ENCODE results near the gene FAAP100. TPM values are rescaled to one million over a fixed set of nuclear protein-coding genes. Genes with fewer than 3 reads are reported as not detected.
A peak's percentile ranks its signal among the peaks of the same experiment; 100 is the strongest.

The FAAP100 gene
- total RNA-seq, 1 experiment from 2014 or later, result 31.3 TPM

DNA sequence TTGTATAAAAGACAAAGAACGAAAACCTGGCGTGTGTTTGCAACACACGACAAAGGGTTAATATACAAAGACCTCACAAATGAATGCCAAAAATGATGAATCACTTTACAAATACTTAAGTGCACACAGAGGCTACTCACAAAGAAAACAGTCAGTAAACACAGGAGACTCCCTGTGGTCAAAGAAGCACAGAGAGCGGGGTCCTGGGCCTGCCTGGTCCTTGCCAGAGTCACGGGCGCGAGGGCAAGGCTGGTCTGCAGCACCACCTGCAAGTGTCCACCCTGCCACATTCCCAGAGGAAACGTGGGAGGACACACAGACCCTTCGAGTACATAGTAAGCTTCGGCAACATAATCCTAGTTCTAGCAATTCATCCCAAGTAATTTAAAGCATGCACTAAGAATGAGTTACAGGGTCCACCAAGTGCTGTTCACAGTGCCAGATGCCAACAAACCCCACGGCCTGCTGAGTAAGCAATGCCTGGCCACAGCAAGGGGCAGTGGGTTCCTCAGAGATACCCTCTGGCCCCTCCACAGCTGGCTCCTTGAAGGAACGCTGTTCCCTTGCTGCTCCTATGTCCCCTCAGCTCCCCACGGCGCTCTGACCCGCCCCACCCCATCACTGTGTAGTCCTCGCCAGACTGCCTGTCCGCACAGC is 24.6 kb upstream of the FAAP100 start:
- DNase-seq (ENCODE audit: low read depth), result peak; percentile 88

DNA sequence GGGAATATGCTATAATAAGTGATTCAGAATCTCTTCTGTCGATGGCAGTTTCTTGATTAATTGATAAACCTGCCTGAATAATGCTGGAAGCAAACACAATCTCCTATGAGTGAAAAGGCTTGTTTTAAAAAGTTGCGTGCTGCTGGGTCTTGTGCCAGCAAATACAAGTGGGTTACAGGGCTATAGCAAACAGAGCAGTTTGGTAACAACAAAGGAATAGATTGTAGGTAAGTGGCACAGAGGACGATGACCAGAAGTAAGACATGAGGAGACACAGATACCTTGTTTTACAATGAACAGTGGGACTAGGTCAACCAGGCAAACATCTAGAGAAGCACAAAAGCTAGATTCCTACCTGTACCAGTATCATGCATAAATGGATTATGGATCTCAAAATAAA is 23.7 kb upstream of the FAAP100 start:
- DNase-seq (ENCODE audit: low read depth), result no peak

DNA sequence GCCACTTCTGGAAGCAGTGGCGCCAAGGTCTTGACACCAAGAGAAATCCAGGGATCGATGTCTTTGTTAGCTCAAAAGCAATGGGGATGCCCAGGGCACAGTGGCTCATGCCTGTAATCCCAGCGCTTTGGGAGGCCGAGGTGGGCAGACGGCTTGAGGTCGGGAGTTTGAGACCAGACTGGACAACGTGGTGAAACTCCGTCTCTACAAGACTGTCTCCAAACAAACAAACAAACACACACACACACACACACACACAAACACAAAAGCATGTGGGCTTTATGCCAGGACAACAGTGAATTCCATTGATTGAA is 22.4 kb upstream of the FAAP100 start:
- DNase-seq (ENCODE audit: low read depth), result no peak

DNA sequence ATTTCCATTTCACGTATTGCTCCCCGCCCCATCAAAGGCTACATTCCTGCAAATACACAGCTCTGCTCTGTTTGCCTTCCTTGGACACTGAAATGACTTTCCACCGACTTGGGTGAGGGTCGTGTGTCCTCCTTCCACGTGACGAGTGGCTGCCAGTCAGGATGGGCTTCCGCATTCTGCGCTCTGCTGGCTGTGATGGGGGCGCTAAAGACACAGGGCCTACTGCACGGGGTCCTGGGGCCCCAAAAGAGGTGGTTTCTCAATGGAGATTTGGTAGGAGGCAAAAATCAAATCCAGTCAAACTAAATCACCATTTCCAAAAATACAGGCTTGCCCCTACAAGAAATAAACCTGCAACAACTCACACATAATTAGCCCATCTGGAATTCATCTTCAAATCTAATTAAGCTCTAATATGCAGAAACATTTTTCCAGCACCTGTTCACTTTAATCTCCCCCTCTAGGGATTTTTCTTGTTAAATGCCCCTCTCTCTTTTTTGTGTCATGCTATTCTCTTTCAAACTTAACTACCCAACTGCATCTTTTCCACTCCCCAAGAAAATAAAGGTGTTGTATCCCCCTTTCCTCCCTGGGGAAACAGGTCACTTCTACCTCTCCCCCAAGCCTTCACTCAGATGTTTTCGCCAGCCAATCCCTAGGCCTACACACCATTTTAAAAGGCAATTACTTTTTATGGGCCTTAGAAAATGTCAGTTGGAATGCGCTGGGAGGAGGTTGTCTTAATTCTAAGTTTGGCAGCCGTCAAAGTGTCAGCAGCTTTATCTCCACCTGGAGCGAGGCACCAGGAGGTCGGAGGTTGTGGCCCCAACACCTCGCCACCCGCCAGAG is 21.9 kb upstream of the FAAP100 start:
- DNase-seq (ENCODE audit: low read depth), result no peak

DNA sequence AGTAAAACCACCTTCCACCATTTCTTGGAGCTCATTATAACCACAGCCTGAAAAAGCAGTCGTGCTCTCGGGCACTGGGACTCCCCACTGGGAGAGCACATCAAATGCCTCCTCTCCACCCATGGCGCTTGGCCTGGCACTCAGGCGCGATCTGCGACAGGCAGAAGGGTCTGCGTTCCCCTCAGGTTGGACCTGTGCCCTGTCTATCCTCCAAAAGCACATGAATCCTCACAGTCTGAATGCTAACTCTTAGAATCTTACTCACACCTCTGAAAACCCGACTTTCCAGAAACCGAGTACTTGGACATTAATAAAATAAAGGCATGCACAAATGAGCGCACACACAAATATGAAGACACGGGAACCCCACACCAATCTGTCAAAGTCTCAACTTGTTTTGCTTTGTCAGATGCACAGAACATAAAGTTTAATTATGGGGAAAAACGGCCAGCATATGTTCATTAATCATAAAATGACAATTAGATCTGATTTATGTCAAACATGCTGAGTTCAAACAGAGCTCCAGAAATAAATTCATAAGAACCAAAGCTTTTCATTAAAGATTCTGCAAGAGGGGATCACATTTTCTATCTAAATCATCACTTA is 20.5 kb upstream of the FAAP100 start:
- no peak for DNase-seq (ENCODE audit: low read depth)

DNA sequence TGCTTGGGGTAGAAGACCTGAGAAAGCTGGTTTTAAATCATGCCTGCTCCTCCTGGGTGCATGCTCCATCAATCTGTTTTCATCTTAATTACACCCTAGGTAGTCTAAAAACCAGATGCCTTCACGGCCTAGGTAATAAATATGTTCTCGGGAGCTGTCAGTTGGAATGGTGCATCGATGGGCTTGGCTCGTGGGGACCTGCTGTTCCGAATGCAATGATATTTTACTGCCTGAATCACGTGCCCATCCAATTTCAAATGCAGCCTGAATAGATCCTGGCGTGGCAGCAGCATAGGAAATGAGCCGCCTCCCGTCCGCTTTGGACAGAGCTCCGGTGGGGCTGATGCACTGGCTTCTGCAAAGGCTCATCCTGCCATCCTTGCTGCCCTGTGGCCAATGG is 18.8 kb upstream of the FAAP100 start:
- DNase-seq (ENCODE audit: low read depth), result no peak

DNA sequence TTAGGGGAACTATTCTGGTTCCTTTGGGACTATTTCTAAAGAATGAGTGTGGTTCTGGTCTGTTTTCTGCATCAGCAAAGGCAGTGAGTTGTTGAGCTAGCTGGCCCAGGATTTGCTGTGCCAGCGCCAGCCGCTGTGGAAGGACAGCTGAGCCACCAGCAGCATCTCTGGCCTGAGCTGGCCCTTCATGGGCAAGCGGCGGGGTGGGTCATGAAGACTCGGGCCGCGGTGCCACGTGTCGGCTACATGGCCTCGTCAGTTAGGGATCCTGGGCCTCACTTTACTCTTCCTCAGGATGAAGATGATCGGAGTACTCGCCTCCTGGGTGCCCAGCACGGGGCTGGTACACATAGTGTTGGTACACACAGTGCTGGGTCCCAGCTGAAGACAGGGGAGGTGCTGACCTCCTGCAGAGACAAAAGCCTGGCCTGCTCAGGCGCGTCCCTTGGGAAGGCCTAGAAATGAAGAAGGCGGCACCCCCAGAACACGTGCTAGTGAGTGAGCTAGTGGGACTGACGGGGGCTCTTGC is 17.9 kb upstream of the FAAP100 start:
- DNase-seq (ENCODE audit: low read depth), result no peak

DNA sequence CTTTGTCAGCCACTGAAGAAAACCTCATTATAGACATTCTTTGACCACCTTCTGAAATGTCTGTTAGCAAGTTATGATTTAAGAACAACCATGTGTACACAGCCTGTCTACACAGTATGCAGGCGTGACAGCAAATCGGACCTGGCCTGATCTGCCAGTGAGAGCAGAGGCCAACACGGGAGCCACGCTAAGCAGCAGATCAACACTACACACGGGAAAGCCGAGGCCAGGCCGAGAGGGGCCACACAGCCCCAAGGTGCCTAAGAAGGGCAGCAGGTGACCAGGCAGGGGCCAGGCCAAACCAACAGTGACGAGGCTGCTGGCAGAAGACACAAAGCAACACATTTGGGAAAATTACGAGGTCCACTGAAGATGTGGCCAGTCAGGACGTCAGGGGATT is 16.3 kb upstream of the FAAP100 start:
- DNase-seq (ENCODE audit: low read depth), result no peak

DNA sequence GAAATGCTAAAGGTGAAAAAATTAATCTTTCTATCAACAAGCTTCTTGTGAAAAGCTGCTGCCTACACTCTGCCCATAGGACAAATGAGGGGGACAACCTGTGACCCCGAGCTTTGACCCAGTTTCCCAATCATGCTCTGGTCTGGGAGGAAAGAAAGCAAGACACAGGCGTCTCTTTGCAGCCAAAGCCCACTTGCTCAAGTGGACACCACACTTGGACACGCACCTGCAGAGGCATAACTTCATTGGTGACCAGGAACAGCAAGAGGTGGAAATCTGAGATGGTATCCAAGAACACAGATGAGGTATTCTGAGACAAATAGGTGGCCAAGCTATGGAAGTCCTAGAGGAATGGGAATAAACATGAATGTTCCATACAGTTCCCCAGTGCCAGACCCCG is 15.0 kb upstream of the FAAP100 start:
- no peak for DNase-seq (ENCODE audit: low read depth)

DNA sequence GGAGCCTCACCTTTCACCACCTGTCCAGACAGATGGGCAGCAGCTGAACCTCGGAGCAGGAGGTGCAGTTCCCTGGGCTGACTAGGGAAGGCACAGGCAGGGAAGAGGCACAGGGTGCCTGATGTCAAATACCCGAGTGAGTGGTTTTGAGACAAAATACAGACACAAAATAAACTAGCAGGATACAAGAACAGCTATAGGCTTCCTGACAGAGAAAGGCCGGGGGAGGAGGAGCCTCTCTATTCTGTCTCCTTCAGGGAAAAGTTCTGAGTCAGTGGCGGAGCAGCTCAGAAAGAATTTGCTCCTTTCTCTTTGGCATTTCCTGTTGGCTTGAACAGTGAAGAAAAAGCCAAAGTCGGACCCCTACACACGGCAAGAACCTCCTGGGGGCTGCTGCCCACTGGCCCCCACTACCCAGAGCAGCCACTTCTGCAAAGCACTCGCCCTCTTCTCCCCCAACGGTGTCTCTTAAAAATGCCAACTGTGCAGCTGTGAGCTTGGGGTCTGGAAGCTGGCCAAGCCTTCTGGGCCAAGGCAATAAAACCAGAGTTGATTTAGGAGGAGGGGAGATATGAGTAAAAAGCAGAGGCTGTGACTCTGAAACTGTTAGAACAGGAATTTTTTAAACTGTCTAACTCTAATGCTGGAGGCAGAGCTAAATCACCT is 14.4 kb upstream of the FAAP100 start:
- peak; percentile 93 for DNase-seq (ENCODE audit: low read depth)

DNA sequence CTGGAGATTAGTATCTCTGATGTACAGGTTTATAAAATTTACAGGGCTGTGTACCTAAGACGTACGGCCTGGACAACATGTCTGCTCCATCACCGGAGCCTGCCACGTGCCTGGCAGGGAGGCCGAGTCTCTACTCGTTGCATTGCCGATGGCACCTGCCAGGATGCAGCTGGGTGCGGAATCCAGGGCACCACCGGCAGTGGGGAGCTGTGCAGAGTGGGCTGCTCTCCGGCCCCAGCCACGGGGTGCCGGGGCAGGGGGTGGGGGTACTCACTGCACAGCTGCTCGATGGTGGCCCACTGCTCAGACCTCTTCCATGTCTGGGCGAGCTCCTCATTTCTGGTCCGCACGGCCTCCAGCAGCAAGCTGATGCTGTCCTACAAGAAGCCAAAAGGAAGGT is 13.1 kb upstream of the FAAP100 start:
- no peak for DNase-seq (ENCODE audit: low read depth)

DNA sequence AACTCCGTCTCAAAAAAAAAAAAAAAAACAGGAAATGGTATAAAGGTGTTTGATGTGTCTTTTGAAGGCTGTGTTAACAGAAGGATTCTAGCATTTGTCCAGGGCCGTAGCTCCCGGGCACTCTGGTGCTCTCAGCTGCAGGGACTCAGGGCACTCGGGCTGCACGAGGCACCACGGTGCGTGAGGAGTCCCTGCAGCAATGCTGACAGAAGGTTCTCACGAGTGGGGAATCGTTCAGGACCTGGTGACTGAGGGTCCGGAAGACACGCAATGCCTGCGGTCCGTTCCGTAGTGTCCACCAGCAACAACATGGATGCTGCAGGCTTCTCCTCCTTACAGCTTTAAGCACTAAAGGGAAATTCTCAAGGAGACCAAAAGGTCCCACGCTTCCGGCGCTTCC is 12.6 kb upstream of the FAAP100 start:
- no peak for DNase-seq (ENCODE audit: low read depth)

DNA sequence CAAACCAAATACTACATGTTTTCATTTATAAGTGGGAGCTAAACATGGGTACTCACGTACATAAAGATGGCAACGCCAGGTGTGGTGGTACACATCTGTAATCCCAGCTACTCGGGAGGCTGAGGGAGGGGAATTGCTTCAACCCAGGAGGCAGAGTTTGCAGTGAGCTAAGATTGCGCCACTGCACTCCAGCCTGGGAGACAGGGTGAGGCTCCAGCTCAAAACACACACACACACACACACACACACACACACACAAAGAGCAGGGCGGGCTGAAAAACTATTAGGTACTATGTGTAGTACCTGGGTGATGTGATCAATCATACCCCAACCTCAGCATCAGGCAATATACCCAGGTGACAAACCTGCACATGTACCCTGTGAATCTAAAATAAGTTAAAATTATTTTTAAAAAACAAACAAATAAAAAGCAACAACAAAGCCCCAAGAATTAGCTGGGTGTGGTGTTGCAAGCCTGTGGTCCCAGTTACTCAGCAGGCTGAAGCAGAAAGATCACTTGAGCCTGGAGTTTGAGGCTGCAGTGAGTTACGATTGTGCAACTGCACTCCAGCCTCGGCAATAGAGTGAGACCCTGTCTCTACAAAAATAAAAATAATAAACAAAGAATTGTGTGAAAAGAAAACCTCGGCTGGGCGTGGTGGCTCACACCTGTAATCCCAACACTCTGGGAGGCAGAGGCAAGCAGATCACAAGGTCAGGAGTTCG is 11.9 kb upstream of the FAAP100 start:
- DNase-seq (ENCODE audit: low read depth), result peak; percentile 72

DNA sequence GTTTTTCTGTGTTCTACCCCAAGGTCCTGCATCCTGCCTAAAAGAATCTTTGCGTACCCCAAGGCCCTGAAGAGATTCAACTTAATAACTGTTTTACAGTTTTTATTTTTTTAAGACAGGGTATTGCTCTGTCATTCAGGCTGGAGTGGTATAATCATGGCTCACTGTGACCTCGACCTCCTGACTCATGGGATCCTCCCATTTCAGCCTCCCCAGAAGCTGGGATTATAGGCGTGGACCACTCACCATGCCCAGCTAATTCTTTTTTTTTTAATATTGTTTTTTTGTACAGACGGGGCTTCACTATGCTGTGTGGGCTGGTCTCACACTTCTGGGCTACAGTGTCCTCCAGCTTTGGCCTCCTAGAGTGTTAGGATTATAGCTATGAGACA is 9.3 kb upstream of the FAAP100 start:
- peak; percentile 65 for DNase-seq (ENCODE audit: low read depth)

DNA sequence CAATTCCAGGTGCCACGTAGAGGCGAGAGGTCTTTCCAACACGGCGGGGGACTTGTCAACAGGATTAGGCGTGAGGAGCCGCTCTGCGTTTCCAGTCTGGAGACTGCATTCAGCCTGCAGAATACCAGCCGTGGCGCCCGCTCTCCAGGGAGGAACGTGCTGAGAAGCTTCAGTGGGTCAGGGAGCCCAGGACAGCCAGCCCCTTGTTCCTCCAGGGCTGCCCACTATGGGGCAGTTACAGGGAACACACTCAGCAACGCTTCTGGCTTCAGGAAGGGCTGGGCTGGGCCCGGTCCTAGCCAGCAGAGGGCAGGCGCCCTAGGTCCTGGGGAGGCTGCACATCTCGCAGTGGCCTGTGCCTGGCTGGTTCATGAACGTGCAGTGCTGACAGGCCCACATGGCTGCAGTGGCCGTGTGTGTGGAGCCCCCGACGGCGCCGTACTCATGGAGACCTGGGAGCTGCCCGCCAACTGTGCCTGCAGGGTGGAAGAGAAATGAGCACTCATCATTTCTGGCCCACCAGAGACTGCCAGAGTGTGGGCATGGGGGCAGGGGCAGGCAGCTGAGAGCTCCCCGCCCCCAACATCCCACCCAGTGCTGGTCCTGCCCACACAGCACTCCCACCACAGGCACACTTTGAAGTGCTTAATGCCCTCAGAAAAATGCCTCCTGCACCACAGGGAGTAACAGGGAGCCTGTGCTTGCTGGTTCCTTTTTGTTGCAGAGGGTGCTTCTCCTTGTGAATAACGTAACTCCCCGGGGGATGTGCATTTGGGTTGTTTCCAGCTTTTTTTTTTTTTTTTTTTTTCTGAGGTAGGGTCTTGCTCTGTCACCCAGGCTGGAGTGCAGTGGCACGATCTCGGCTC is 7.0 kb upstream of the FAAP100 start:
- no peak for DNase-seq (ENCODE audit: low read depth)

DNA sequence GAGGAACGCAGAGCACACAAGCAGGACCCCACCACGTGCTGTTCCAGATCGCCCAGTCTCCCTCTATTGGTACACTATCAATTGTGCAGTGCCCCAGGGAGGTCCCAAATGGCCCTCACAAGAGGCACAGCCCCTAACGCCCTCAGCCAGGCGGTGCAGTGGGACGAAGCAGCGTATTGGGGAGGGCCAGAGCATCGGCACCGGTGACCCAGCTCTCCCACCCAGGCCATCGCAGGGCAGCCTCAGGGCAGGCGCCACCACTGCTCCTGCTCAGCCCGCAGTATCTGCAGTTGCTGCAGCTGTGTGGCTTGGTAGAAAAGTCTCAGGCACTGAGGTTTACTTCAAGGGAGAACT is 5.9 kb upstream of the FAAP100 start:
- no peak for DNase-seq (ENCODE audit: low read depth)

DNA sequence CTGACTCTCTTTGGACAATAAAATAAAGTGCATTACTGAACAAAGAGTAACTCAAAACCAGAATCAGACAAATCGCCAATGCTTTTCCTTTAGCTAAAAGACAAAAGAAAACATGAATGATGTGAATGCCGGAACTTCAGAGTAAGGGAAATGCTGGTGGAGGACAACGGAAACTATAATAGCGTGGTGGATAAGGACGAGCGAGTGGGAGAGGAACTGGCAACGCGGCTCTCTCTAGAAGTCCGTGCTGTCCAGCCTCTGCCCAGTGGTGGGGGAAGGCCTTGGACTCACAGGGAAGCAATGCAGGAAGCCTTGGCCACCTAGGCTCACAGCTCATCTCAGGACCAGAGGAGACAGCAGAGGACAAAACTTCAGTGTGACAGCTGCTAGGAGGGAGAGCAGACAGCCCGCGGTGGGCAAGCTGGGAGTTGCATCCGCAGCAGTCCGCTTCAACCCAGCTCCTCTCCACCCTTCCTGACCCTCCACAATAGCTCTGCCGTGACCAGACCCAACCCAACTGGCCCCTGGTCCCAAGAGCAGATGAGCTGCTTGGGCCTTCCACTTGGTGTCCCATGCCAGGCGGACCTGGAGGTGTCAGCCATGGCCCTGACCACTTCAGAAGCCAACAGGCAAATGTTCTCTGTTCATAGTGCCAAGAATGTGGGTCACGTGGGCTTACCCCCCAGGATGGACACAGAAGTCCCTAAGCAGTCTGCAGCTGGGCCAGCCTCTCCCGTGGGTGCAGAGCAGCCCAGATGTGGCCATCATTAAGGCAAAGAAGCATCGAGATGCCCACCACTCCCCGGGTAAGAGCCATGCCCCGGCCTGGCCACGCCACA is 5.3 kb upstream of the FAAP100 start:
- DNase-seq (ENCODE audit: low read depth), result no peak

DNA sequence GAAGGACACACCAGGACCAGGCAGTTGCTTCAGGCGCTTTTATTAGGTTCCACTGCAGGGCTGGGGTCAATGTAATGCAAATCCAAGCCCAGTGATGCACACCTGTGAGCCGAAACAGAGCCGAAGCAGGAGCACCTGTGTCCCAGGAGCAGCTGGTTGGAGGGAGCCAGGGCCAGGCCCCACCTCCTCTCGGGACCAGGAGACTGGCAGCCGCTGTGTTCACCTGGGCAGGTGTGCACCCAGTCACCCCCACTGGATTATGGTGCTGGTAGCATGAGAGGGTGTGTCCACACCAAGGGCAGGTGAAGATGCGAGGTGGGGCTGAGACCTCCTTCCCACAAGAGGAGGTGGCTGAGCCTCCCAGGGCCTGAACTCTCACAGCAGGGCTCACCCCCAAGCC is 4.7 kb upstream of the FAAP100 start:
- DNase-seq (ENCODE audit: low read depth), result no peak

DNA sequence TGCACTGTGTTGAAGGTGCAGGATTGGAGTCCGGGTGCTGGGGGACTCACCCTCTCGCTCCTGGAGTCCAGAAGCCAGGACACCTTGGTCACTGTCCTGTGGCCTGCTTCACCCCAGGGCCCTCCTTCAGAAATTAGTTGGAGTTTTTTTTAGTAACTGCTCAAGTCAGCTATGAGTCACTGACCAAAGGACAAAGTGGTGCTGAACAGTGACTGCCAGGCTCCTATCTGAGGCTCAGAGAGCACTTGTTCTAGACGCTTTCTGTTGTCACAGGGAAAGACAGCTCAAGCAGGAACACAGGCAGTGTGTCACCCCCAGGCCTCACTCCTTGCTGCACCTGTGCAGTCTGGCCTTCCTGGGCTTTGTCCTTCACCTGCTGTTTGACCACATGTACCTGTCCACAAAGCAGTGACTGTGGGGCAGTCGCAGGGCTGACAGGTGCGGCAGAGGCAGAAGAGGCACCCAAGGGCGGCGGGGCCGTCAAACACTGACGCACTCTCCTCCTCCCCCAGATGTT is 4.1 kb upstream of the FAAP100 start:
- peak; percentile 65 for DNase-seq (ENCODE audit: low read depth)
